Fibroblast of pulmonary artery (primary cell): Measurements from ENCODE around the gene ANGPTL4.
A peak's percentile ranks its signal among the peaks of the same experiment; 100 is the strongest.

Experiments
- DNase-seq: peaks from one replicate; pipeline ENCODE4 v3.0.0-alpha.2; 2010; ENCODE audit warnings: low read depth
- H3K4me3 ChIP-seq: replicated peaks from 2 replicates; pipeline ENCODE4 v1.5.1; 2011; ENCODE audit warnings: low read depth, mild to moderate bottlenecking, control low read depth, low read length, moderate library complexity
- TF ChIP-seq, protein P1 (sequence below): IDR thresholded peaks from 2 replicates; pipeline ENCODE4 v1.5.1; 2011; ENCODE audit warnings: mild to moderate bottlenecking, control low read depth, low read length, inconsistent platforms; ENCODE audit errors: missing control alignments

ANGPTL4 gene

DNA sequence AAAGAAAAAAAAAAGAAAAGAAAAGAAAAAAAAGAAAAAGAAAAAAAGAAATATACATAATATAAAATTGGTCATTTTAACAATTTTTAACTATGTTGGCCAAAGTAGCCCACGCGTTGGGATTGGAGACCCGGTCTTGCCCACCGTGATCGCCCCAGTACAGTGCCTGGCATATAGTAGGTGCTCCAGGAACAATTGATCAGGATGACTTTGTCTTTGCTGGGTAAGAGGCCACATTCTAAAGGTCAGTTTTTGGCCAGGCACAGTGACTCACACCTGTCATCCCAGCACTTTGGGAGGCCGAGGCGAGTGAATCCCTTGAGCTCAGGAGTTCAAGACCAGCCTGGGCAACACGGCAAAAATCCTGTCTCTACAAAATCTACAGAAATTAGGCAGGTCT lies 3.8 kb upstream of the ANGPTL4 start:
- no peak for DNase-seq
- TF ChIP-seq, protein P1, sequence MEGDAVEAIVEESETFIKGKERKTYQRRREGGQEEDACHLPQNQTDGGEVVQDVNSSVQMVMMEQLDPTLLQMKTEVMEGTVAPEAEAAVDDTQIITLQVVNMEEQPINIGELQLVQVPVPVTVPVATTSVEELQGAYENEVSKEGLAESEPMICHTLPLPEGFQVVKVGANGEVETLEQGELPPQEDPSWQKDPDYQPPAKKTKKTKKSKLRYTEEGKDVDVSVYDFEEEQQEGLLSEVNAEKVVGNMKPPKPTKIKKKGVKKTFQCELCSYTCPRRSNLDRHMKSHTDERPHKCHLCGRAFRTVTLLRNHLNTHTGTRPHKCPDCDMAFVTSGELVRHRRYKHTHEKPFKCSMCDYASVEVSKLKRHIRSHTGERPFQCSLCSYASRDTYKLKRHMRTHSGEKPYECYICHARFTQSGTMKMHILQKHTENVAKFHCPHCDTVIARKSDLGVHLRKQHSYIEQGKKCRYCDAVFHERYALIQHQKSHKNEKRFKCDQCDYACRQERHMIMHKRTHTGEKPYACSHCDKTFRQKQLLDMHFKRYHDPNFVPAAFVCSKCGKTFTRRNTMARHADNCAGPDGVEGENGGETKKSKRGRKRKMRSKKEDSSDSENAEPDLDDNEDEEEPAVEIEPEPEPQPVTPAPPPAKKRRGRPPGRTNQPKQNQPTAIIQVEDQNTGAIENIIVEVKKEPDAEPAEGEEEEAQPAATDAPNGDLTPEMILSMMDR = no peak

DNA sequence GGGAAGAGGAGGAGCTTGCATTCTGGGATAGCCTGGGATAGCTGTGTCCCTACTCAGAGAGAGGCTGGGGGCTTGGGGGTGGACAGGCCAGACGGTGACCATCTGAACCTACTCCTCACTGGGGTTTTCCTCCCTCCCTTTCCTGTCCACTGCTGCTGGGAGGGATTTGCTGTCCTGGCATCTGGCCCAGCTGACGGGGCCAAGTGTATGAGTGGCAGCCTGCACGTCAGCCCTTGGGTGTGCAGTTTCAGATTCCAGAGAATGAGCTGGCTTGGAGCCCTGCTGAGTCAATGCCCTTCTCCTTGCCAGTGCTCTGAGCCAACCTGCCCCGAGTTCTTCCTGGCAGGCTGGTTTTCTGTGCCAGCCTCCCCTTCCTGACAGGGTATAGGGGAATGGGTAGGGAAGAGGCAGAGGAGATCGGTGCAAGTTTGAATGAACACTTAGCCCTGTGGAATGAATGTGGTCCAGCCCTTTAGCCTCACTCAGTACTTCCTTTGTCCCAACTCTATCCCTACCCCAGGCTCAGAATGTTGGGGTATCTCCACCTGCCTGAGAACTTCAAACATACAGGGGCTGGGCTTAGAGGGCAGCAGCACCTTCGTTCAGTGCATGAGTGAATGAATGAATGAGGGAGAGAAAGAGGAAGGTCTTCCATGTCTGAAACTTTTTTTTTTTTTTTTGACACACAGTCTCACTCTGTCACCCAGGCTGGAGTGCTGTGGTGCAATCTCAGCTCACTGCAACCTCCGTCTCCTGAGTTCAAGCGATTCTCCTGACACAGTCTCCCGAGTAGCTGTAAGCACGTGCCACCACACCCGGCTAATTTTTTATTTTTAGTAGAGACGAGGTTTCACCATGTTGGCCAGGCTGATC lies 1.8 kb upstream of the ANGPTL4 start:
- peak; percentile 99 for DNase-seq
- H3K4me3 ChIP-seq = no peak overlapping the region
- TF ChIP-seq, protein P1 = no peak

More for the DNA sequence above, 3.8 kb upstream of the ANGPTL4 start:
- no peak overlapping the region for H3K4me3 ChIP-seq

DNA sequence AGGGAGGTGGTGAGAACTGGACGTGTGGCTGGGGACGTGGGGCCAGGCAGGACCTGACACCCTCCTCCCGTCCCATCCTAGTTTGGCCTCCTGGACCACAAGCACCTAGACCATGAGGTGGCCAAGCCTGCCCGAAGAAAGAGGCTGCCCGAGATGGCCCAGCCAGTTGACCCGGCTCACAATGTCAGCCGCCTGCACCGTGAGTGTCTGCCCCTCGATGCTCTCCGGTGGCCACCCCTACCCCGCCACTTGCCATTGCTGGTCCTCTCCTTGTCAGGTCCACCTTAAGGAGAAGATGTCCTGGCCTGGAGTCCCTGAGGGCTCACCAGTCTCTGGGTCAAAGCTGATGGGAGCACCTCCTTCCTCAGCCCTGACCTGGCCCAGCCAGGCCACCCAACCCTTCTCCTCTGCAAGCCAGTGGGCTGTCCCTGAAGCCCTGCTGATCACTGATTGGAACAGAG lies 2.2 kb downstream of the ANGPTL4 start:
- no peak for DNase-seq
- peak overlapping the region; percentile 30 for H3K4me3 ChIP-seq
- TF ChIP-seq, protein P1 = no peak

DNA sequence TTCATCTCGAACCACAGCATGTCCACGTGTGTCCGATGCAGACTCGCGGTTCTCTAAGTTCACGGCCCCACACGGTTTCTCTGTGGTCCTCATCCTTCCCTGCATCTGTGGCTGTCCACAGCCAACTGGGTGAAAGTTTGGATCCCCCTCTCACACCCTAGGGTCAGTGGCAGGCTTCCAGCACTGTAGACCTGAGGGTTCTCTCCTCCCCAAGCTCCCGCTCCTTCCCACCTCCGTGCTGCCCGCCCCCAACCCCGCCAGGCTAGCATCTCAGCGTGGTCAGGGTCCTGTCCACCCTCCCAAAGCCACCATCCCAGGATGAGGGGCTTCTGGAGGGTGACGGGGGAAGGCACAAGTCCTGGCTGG lies 3.0 kb downstream of the ANGPTL4 start:
- H3K4me3 ChIP-seq = peak overlapping the region; percentile 30

DNA sequence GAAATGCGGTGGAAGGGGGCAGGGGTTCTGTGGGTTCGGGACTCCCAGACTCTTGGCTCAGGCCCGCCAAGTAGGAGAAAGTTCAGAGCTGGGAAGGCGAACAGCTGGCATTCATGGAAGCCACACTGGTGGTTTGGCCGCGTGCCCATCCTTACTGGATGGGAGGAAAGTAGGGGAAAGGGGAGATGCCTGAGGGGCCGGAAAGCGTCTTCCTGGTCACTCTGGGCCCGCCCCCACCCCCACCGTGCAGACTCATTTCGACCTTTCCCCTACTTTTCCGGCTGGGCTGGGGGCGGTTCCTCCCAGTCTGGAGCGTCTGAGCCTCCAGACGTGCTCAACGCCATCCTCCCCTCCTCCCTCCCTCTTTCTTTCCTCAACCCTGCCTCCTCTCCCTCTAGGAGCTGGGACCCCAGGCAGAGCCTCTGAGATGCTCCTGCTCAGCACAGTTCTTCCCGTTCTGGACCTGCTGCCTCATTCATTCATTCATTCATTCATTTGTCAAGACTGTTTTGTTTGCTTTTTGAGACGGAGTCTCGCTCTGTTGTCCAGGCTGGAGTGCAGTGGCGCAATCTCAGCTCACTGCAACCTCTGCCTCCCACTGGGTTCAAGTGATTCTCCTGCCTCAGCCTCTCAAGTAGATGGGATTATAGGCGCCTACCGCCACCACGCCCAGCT lies 3.5 kb downstream of the ANGPTL4 start:
- DNase-seq = peak; percentile 99
- H3K4me3 ChIP-seq = peak overlapping the region; percentile 30
- TF ChIP-seq, protein P1 = no peak

More for the DNA sequence above, 3.0 kb downstream of the ANGPTL4 start:
- DNase-seq = peak; percentile 80
- TF ChIP-seq, protein P1 = no peak

DNA sequence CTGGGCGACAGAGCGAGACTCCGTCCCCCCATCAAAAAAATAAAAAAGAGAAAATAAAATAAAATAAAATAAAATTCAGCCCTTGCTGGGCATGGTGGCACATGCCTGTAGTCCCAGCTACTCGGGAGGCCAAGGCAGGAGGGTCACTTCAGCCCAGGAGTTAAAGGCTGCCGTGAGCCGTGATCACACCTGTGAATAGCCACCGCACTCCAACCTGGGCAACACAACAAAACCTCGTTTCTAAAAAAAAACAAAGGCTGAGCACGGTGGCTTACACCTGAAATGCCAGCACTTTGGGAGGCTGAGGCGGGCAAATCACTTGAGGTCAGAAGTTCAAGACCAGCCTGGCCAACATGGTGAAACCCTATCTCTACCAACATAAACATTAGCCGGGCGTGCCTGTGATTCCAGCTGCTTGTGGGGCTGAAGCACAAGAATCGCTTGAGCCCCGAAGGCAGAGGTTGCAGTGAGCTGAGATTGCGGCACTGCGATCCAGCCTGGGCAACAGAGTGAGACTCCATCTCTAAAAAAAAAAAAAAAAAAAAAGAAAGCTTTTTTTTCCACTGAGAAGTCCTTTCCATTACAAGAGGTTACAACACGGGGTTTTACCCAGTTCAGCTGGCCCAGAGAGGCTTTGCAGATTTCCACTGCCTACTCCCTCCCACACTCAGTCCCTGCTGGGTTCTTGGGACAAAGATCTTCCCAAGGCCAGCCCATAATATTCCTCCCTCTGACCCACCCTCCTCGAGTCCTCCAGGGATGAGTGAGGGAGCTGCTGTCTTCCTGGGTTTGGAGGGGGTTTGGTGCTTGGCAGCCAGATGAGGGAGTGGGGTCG lies 6.4 kb downstream of the ANGPTL4 start:
- TF ChIP-seq, protein P1 = no peak
- DNase-seq = no peak
- H3K4me3 ChIP-seq = no peak overlapping the region
